Measurements from ENCODE around the gene ARHGAP26. TPM values are rescaled to one million over a fixed set of nuclear protein-coding genes. Genes with fewer than 3 reads are reported as not detected.
A peak's percentile ranks its signal among the peaks of the same experiment; 100 is the strongest.

Gene ARHGAP26
- total and polyA plus RNA-seq, 4 donors, result 1.8 to 16.7 (median 4.1) TPM

GRCh38 chr5:143011585-143011984 is 241.4 kb downstream of the ARHGAP26 start:
- Histone ChIP-seq H3K27ac (ENCODE audit: low read depth in 1 of 2, low read length in 2 of 2) (no peak overlapping the region), H3K4me1 (ENCODE audit: control insufficient read depth in 4 of 4, insufficient read depth in 4 of 4, low read length in 3 of 4) (peaks cover 0 to 2% (median 0%) of the 10 kb centered on the region in 4 donors), H3K9ac (ENCODE audit: low read depth in 1 of 2, low read length in 2 of 2) (no peak overlapping the region), H3K27me3 (ENCODE audit: control insufficient read depth in 4 of 4, insufficient read depth in 4 of 4, low read length in 3 of 4) (no peaks in the 10 kb centered on the region), H3K4me3 (ENCODE audit: low read depth in 1 of 3, low read length in 3 of 3) (no peak overlapping the region), H3K9me3 (ENCODE audit: control insufficient read depth in 4 of 4, low read length in 3 of 4) (no peaks in the 10 kb centered on the region), H3K36me3 (ENCODE audit: control insufficient read depth in 4 of 4, insufficient read depth in 3 of 4, low read depth in 1 of 4, low read length in 3 of 4) (peaks cover 0 to 7% (median 0%) of the 10 kb centered on the region in 4 donors)
- WGBS, result 61% methylated on average over 2 of the region's 2 CpGs
- no peak for TF ChIP-seq ZBTB33 (IDR thresholded peaks at IDR 0.05)
- TF ChIP-seq FOXA1 (IDR thresholded peaks at IDR 0.05), result no peak
- peak in 1 of 2 donors; percentile 4 for TF ChIP-seq HNF4A (conservative IDR thresholded peaks at IDR 0.05)
- TF ChIP-seq EGR1 (IDR thresholded peaks at IDR 0.05; ENCODE audit: low read depth in 2 of 2), result no peak
- no peak for TF ChIP-seq RAD21 (IDR thresholded peaks at IDR 0.05)
- DNase-seq (ENCODE audit: low spot score), result no peak

GRCh38 chr5:143013176-143013891 is 243.2 kb downstream of the ARHGAP26 start:
- no peak for TF ChIP-seq YY1 (IDR thresholded peaks at IDR 0.05)
- TF ChIP-seq REST (IDR thresholded peaks at IDR 0.05), result no peak
- no peak for TF ChIP-seq JUND (IDR thresholded peaks at IDR 0.05)
- TF ChIP-seq TAF1 (conservative IDR thresholded peaks at IDR 0.05), result no peak
- no peak for TF ChIP-seq FOXA1 (IDR thresholded peaks at IDR 0.05)
- no peak for TF ChIP-seq SP1 (IDR thresholded peaks at IDR 0.05)
- TF ChIP-seq EGR1 (IDR thresholded peaks at IDR 0.05; ENCODE audit: low read depth in 2 of 2), result no peak
- TF ChIP-seq ZBTB33 (IDR thresholded peaks at IDR 0.05), result no peak
- TF ChIP-seq GABPA (IDR thresholded peaks at IDR 0.05 in 1 of 2, conservative IDR thresholded peaks at IDR 0.05 in 1 of 2), result no peak
- TF ChIP-seq CTCF (IDR thresholded peaks at IDR 0.05; ENCODE audit: low read depth, low read length, missing input control), result no peak
- no peak for TF ChIP-seq RXRA (IDR thresholded peaks at IDR 0.05)
- no peak for TF ChIP-seq RAD21 (IDR thresholded peaks at IDR 0.05)
- TF ChIP-seq HNF4A (conservative IDR thresholded peaks at IDR 0.05), result no peak
- TF ChIP-seq NR2F2 (IDR thresholded peaks at IDR 0.05), result no peak
- TF ChIP-seq FOXA2 (IDR thresholded peaks at IDR 0.05), result no peak
- TF ChIP-seq MAX (IDR thresholded peaks at IDR 0.05), result no peak
- TF ChIP-seq HNF4G (IDR thresholded peaks at IDR 0.05), result no peak
- Histone ChIP-seq H3K4me3 (ENCODE audit: low read depth in 1 of 3, low read length in 3 of 3) (no peak overlapping the region), H3K27ac (ENCODE audit: low read depth in 1 of 2, low read length in 2 of 2) (no peak overlapping the region), H3K9me3 (ENCODE audit: control insufficient read depth in 4 of 4, low read length in 3 of 4) (no peaks in the 10 kb centered on the region), H3K27me3 (ENCODE audit: control insufficient read depth in 4 of 4, insufficient read depth in 4 of 4, low read length in 3 of 4) (no peaks in the 10 kb centered on the region), H3K36me3 (ENCODE audit: control insufficient read depth in 4 of 4, insufficient read depth in 3 of 4, low read depth in 1 of 4, low read length in 3 of 4) (peaks cover 0 to 9% (median 0%) of the 10 kb centered on the region in 4 donors), H3K9ac (ENCODE audit: low read depth in 1 of 2, low read length in 2 of 2) (no peak overlapping the region), H3K4me1 (ENCODE audit: control insufficient read depth in 4 of 4, insufficient read depth in 4 of 4, low read length in 3 of 4) (peaks cover 0 to under 1% (median 0%) of the 10 kb centered on the region in 4 donors)
- DNase-seq (ENCODE audit: low spot score), result no peak
- 81% methylated on average over 4 of the region's 4 CpGs for WGBS

Data from liver (tissue), 9 donors.